Measurements from ENCODE around the gene TBC1D32.
"Not testable (repeated sequence)": the region's sequence is repeated elsewhere in the genome, so short reads cannot be mapped to it uniquely, and the experiment has no call there.

Gene TBC1D32

GRCh38 chr6:121213341-121213740 is 120.9 kb downstream of the TBC1D32 start:
- not testable (repeated sequence) for DNase-seq (ENCODE audit: low spot score)

- no peak for DNase-seq (ENCODE audit: low spot score)
Observed at GRCh38 chr6:121210943-121211342, 123.3 kb downstream of the TBC1D32 start.

- no peak for DNase-seq (ENCODE audit: low spot score)
Observed at GRCh38 chr6:121205569-121205968, 128.7 kb downstream of the TBC1D32 start.

- DNase-seq (ENCODE audit: low spot score) = no peak
Observed at GRCh38 chr6:121201105-121201504, 133.2 kb downstream of the TBC1D32 start.

- DNase-seq (ENCODE audit: low spot score) = not testable (repeated sequence)
Observed at GRCh38 chr6:121196042-121196441, 138.2 kb downstream of the TBC1D32 start.

- DNase-seq (ENCODE audit: low spot score) = no peak
Observed at GRCh38 chr6:121190122-121190521, 144.2 kb downstream of the TBC1D32 start.

- no peak for DNase-seq (ENCODE audit: low spot score)
Observed at GRCh38 chr6:121188356-121188755, 145.9 kb downstream of the TBC1D32 start.

GRCh38 chr6:121187833-121188200 is 146.5 kb downstream of the TBC1D32 start:
- no peak for DNase-seq (ENCODE audit: low spot score)

- no peak for DNase-seq (ENCODE audit: low spot score)
Observed at GRCh38 chr6:121187200-121187832, 147.0 kb downstream of the TBC1D32 start.

- DNase-seq (ENCODE audit: low spot score) = no peak
Observed at GRCh38 chr6:121183742-121184141, 150.5 kb downstream of the TBC1D32 start.

GRCh38 chr6:121175827-121176226 is 158.5 kb downstream of the TBC1D32 start:
- DNase-seq (ENCODE audit: low spot score) = no peak

GRCh38 chr6:121172451-121172850 is 161.8 kb downstream of the TBC1D32 start:
- not testable (repeated sequence) for DNase-seq (ENCODE audit: low spot score)

GRCh38 chr6:121171879-121172278 is 162.4 kb downstream of the TBC1D32 start:
- DNase-seq (ENCODE audit: low spot score) = no peak

- no peak for DNase-seq (ENCODE audit: low spot score)
Observed at GRCh38 chr6:121161886-121162285, 172.4 kb downstream of the TBC1D32 start.

- DNase-seq (ENCODE audit: low spot score) = no peak
Observed at GRCh38 chr6:121160276-121160675, 174.0 kb downstream of the TBC1D32 start.

GRCh38 chr6:121158891-121159290 is 175.4 kb downstream of the TBC1D32 start:
- no peak for DNase-seq (ENCODE audit: low spot score)

GRCh38 chr6:121158438-121158837 is 175.8 kb downstream of the TBC1D32 start:
- no peak for DNase-seq (ENCODE audit: low spot score)

- DNase-seq (ENCODE audit: low spot score) = no peak
Observed at GRCh38 chr6:121157906-121158305, 176.4 kb downstream of the TBC1D32 start.

- no peak for DNase-seq (ENCODE audit: low spot score)
Observed at GRCh38 chr6:121143476-121143875, 190.8 kb downstream of the TBC1D32 start.

GRCh38 chr6:121142093-121142492 is 192.2 kb downstream of the TBC1D32 start:
- no peak for DNase-seq (ENCODE audit: low spot score)

- no peak for DNase-seq (ENCODE audit: low spot score)
Observed at GRCh38 chr6:121135425-121135824, 198.9 kb downstream of the TBC1D32 start.

- DNase-seq (ENCODE audit: low spot score) = no peak
Observed at GRCh38 chr6:121134922-121135321, 199.4 kb downstream of the TBC1D32 start.

GRCh38 chr6:121124600-121124999 is 209.7 kb downstream of the TBC1D32 start:
- no peak for DNase-seq (ENCODE audit: low spot score)

- DNase-seq (ENCODE audit: low spot score) = no peak
Observed at GRCh38 chr6:121112356-121112755, 221.9 kb downstream of the TBC1D32 start.

Measured in germinal center (tissue), 1 donor.